PC-3 (cell line): ENCODE measurements around the gene ARL16. TPM values are rescaled to one million over a fixed set of nuclear protein-coding genes. Genes with fewer than 3 reads are reported as not detected.

ENCODE experiments used
- ATAC-seq: fragments of 200-7000 bp; cut with Tn5 transposase; 2 replicates; pipeline ENCODE4 v1.9.1; 2020; ENCODE audit warnings: mild to moderate bottlenecking, moderate library complexity
- BruUV-seq: library from RNA; stranded (reverse); fragments of 400-500 nt; replicated peaks from 2 replicates; lab custom pipeline; 2021; lab: Mats Ljungman, UMichigan
- CTCF ChIA-PET: fragments of 300-600 bp; sonication (Branson Sonifier 250); formaldehyde crosslinking; loops from one replicate; lab custom pipeline; 2022; ENCODE audit warnings: antibody characterized with exemption; lab: Charles Lee
- POLR2A ChIA-PET: fragments of 300-600 bp; sonication (Branson Sonifier 250); formaldehyde crosslinking; loops from one replicate; lab custom pipeline; 2022; ENCODE audit warnings: antibody characterized with exemption; ENCODE audit not compliant: unreplicated experiment; lab: Charles Lee
- DNase-seq: peaks from one replicate; pipeline ENCODE4 v3.0.0-alpha.2; 2015
- H2AFZ ChIP-seq: fragments of 300-600 bp; sonication (generic); 2 replicates; pipeline ENCODE4 v1.6.0; 2016; ENCODE audit warnings: antibody characterized with exemption, low read length
- H3F3A ChIP-seq: fragments of 300-600 bp; sonication (generic); one replicate; pipeline ENCODE4 v1.6.0; 2017; ENCODE audit warnings: antibody characterized with exemption, low read length, control low read depth, mild to moderate bottlenecking; ENCODE audit not compliant: unreplicated experiment
- H3K27ac ChIP-seq: fragments of 300-600 bp; sonication (generic); 2 replicates; pipeline ENCODE4 v1.5.1; 2016; ENCODE audit warnings: mild to moderate bottlenecking, low read length
- H3K27me3 ChIP-seq: fragments of 300-600 bp; sonication (generic); 2 replicates; pipeline ENCODE4 v1.6.1; 2016; ENCODE audit warnings: low read length, mixed read lengths
- H3K36me3 ChIP-seq: fragments of 300-600 bp; sonication (generic); 2 replicates; pipeline ENCODE4 v1.6.1; 2016; ENCODE audit warnings: low read depth, mixed run types, low read length, mixed read lengths
- H3K4me1 ChIP-seq: fragments of 300-600 bp; sonication (generic); 2 replicates; pipeline ENCODE4 v1.5.1; 2016; ENCODE audit warnings: low read length; ENCODE audit not compliant: insufficient read depth
- H3K4me2 ChIP-seq: fragments of 300-600 bp; sonication (generic); 2 replicates; pipeline ENCODE4 v1.6.0; 2016; ENCODE audit warnings: low read length
- H3K4me3 ChIP-seq: fragments of 300-600 bp; sonication (generic); 2 replicates; pipeline ENCODE4 v1.5.1; 2016; ENCODE audit warnings: mild to moderate bottlenecking, low read length, mixed read lengths
- H3K79me2 ChIP-seq: fragments of 300-600 bp; sonication (generic); 2 replicates; pipeline ENCODE4 v1.6.1; 2017; ENCODE audit warnings: low read length, mixed read lengths
- H3K9ac ChIP-seq: fragments of 300-600 bp; sonication (generic); 2 replicates; pipeline ENCODE4 v1.6.0; 2016; ENCODE audit warnings: mild to moderate bottlenecking, low read length
- H3K9me2 ChIP-seq: fragments of 300-600 bp; sonication (generic); replicated peaks from 2 replicates; pipeline ENCODE4 v1.6.1; 2016; ENCODE audit warnings: mixed run types, low read length, mixed read lengths
- H3K9me3 ChIP-seq: fragments of 300-600 bp; sonication (generic); 2 replicates; pipeline ENCODE4 v1.6.1; 2016; ENCODE audit warnings: low read length, mixed read lengths
- H4K20me1 ChIP-seq: fragments of 300-600 bp; sonication (generic); 2 replicates; pipeline ENCODE4 v1.6.1; 2016; ENCODE audit warnings: low read length, mixed read lengths
- CTCF ChIP-seq: fragments of 300-600 bp; sonication (generic); conservative IDR thresholded peaks from 2 replicates; pipeline ENCODE4 v1.5.1; 2017; ENCODE audit warnings: antibody characterized with exemption, low read depth, mild to moderate bottlenecking, low read length
- EZH2 ChIP-seq: fragments of 300-600 bp; sonication (generic); IDR thresholded peaks from one replicate; pipeline ENCODE4 v1.6.1; 2017; ENCODE audit warnings: antibody characterized with exemption, mild to moderate bottlenecking, low read length; ENCODE audit not compliant: unreplicated experiment
- EZH2phosphoT487 ChIP-seq: fragments of 300-600 bp; sonication (generic); IDR thresholded peaks from 2 replicates; pipeline ENCODE4 v1.6.1; 2018; ENCODE audit warnings: mild to moderate bottlenecking, antibody characterized with exemption, low read length, borderline replicate concordance
- intact Hi-C: fragments of 100-400 bp; cut with micrococcal nuclease; formaldehyde crosslinking; loops from 2 replicates; pipeline ENCODE4 v1.9.0; 2023
- microRNA-seq: library from miRNA; unstranded; fragments of <30 nt; microRNA quantifications from one replicate; pipeline ENCODE4 v1.1.0, GENCODE V29; 2020; ENCODE audit not compliant: unreplicated experiment
- total RNA-seq: library from RNA; depleted of rRNA; stranded (reverse); fragments of >200 nt; gene quantifications from 2 replicates; pipeline ENCODE4 v1.2.3, GENCODE V29; 2014; rRNA removed

Gene ARL16
- total RNA-seq, 1 experiment from 2014 or later, result 68.8 TPM

- Histone ChIP-seq H3K4me1 (peaks cover 10% of the 10 kb centered on the region), H3K4me2 (peak overlapping the region; percentile 95), H4K20me1 (peaks cover 35% of the 10 kb centered on the region), H3K9me3 (no peaks in the 10 kb centered on the region), H3K9ac (peak overlapping the region; percentile 99), H3K27me3 (no peaks in the 10 kb centered on the region), H3K36me3 (peaks cover 4% of the 10 kb centered on the region; the same call in 1 of the 2 replicates), H3K9me2 (no peaks in the 10 kb centered on the region), H3F3A (no peaks in the 10 kb centered on the region), H2AFZ (no peak overlapping the region), H3K79me2 (peaks cover 62% of the 10 kb centered on the region), H3K4me3 (peak overlapping the region; percentile 100), H3K27ac (peak overlapping the region; percentile 89)
- TF ChIP-seq EZH2phosphoT487 (no peak), EZH2 (no peak), CTCF (0 out of 2 replicates have a peak, but pooled peaks have one; percentile 12)
- intact Hi-C loops, result no loop called here
- CTCF ChIA-PET, result no interaction called here
- TSS peak; percentile 64 for BruUV-seq
- peak; percentile 8; the same call in 1 of the 2 replicates for ATAC-seq
- POLR2A ChIA-PET, result no interaction called here
- peak; percentile 37 for DNase-seq
These were observed 48.2 kb downstream of the ARL16 start for GRCh38 chr17:81635431-81635830.

GRCh38 chr17:81631482-81631881 is 52.1 kb downstream of the ARL16 start:
- H3K4me3 ChIP-seq, result no peak overlapping the region
- H3K79me2 ChIP-seq, result peaks cover 74% of the 10 kb centered on the region
- H3K4me1 ChIP-seq, result peaks cover 10% of the 10 kb centered on the region
- H4K20me1 ChIP-seq, result peaks cover 41% of the 10 kb centered on the region
- no TSS peak for BruUV-seq
- ATAC-seq, result no peak
- no peaks in the 10 kb centered on the region for H3K27me3 ChIP-seq
- TF ChIP-seq EZH2, result no peak
- no peaks in the 10 kb centered on the region for H3K9me2 ChIP-seq
- H2AFZ ChIP-seq, result no peak overlapping the region
- H3K4me2 ChIP-seq, result no peak overlapping the region
- no peaks in the 10 kb centered on the region for H3K9me3 ChIP-seq
- ChIA-PET CTCF (no interaction called here), POLR2A (no interaction called here)
- DNase-seq, result no peak
- H3K9ac ChIP-seq, result no peak overlapping the region
- no peak overlapping the region for H3K27ac ChIP-seq
- intact Hi-C loops, result no loop called here
- H3F3A ChIP-seq, result peaks cover 7% of the 10 kb centered on the region
- H3K36me3 ChIP-seq, result peaks cover 31% of the 10 kb centered on the region

Small RNA genes within 50 kb of the gene (microRNA-seq; reads per million reads assigned to microRNA genes)
- gene MIR6786, result 1.5 reads per million

Other genes starting within 250 kb of the ARL16 start
- 4,503 and 4,798 TPM in 2 replicates for gene ACTG1, start 171.0 kb downstream of the ARL16 start, total RNA-seq
- gene FSCN2, start 155.4 kb downstream of the ARL16 start, total RNA-seq, result 0.87 and 2.4 TPM in 2 replicates
- 23.3 and 34.6 TPM in 2 replicates for gene FAAP100, start 131.4 kb downstream of the ARL16 start, total RNA-seq
- gene NPLOC4, start 46.7 kb downstream of the ARL16 start, total RNA-seq, result 109 and 133 TPM in 2 replicates
- gene TSPAN10, start 46.6 kb downstream of the ARL16 start, total RNA-seq, result 3.5 and 3.9 TPM in 2 replicates
- gene PDE6G, start 27.3 kb downstream of the ARL16 start, total RNA-seq, result 3.0 TPM in 1 of 2 replicates, not detected in the other
- gene OXLD1, start 17.2 kb downstream of the ARL16 start, total RNA-seq, result 46.7 and 68.9 TPM in 2 replicates
- gene CCDC137, start 17.1 kb downstream of the ARL16 start, total RNA-seq, result 49.9 and 71.0 TPM in 2 replicates
- gene HGS, start 214 bp upstream of the ARL16 start, total RNA-seq, result 177 and 194 TPM in 2 replicates
- gene MRPL12, start 19.6 kb upstream of the ARL16 start, total RNA-seq, result 100 and 108 TPM in 2 replicates
- 113 and 117 TPM in 2 replicates for gene SLC25A10, start 28.5 kb upstream of the ARL16 start, total RNA-seq
- 0.11 TPM in 1 of 2 replicates, not detected in the other for gene GCGR, start 120.4 kb upstream of the ARL16 start, total RNA-seq
- gene MCRIP1, start 149.5 kb upstream of the ARL16 start, total RNA-seq, result 73.4 and 90.9 TPM in 2 replicates
- gene PPP1R27, start 151.3 kb upstream of the ARL16 start, total RNA-seq, result not detected in 2 replicates
- gene P4HB, start 176.7 kb upstream of the ARL16 start, total RNA-seq, result 969 and 1,089 TPM in 2 replicates
- 201 and 261 TPM in 2 replicates for gene ARHGDIA, start 187.5 kb upstream of the ARL16 start, total RNA-seq
- gene ALYREF, start 207.8 kb upstream of the ARL16 start, total RNA-seq, result 496 and 633 TPM in 2 replicates
- 243 and 268 TPM in 2 replicates for gene ANAPC11, start 207.9 kb upstream of the ARL16 start, total RNA-seq
- gene NPB, start 218.4 kb upstream of the ARL16 start, total RNA-seq, result 0.07 and 0.17 TPM in 2 replicates
- 33.3 and 42.7 TPM in 2 replicates for gene PCYT2, start 227.6 kb upstream of the ARL16 start, total RNA-seq
- 51.6 and 70.8 TPM in 2 replicates for gene SIRT7, start 234.4 kb upstream of the ARL16 start, total RNA-seq
- 22.9 and 37.5 TPM in 2 replicates for gene MAFG, start 243.9 kb upstream of the ARL16 start, total RNA-seq